Testis (tissue), 2 donors: ENCODE data around the gene POLR3H.

Source experiments
- CTCF ChIP-seq, 3 experiments: fragments of 450-650 bp in 2 of 3; fragments of 200-600 bp in 1 of 3; sonication (generic) in 1 of 3; IDR thresholded peaks; one replicate each; pipeline ENCODE4 v1.5.1; 2016 to 2019; ENCODE audit warnings: antibody characterized with exemption in 3 of 3, mild to moderate bottlenecking in 2 of 3, moderate library complexity in 1 of 3
- POLR2A ChIP-seq: fragments of 450-650 bp; IDR thresholded peaks from one replicate; pipeline ENCODE4 v1.6.1; 2017; ENCODE audit warnings: antibody characterized with exemption, mild to moderate bottlenecking, moderate library complexity

GRCh38 chr22:41485033-41485432 lies 59.2 kb downstream of the POLR3H start:
- TF ChIP-seq CTCF (IDR thresholded peaks at IDR 0.05) (no peak), POLR2A (no peak)
